Activated CD4-positive, alpha-beta memory T cell treated with anti-CD3 and anti-CD28 coated beads for 36 hours (primary cell): Measurements from ENCODE around the gene FRAS1. TPM values are rescaled to one million over a fixed set of nuclear protein-coding genes. Genes with fewer than 3 reads are reported as not detected.
"Not testable (repeated sequence)": the region's sequence is repeated elsewhere in the genome, so short reads cannot be mapped to it uniquely, and the experiment has no call there.

ENCODE experiments used
- CTCF ChIA-PET: fragments of 350-600 bp; sonication (Branson Sonifier 250); formaldehyde crosslinking; loops from one replicate; lab custom pipeline; 2021; ENCODE audit warnings: antibody characterized with exemption, inconsistent platforms; lab: Charles Lee
- POLR2A ChIA-PET: fragments of 350-600 bp; sonication (Branson Sonifier 250); formaldehyde crosslinking; loops from one replicate; lab custom pipeline; 2021; ENCODE audit warnings: antibody characterized with exemption; lab: Charles Lee
- DNase-seq: peaks from one replicate; pipeline ENCODE4 v3.0.0-alpha.2; 2020
- H3K27ac Mint-ChIP-seq: one replicate; pipeline ENCODE4 v1.8.0; 2021; ENCODE audit warnings: mixed read lengths
- H3K27me3 Mint-ChIP-seq: one replicate; pipeline ENCODE4 v1.8.0; 2021; ENCODE audit warnings: mixed read lengths
- H3K36me3 Mint-ChIP-seq: one replicate; pipeline ENCODE4 v1.8.0; 2021; ENCODE audit warnings: mixed read lengths
- H3K4me1 Mint-ChIP-seq: one replicate; pipeline ENCODE4 v1.8.0; 2021; ENCODE audit warnings: low read depth, mixed read lengths
- H3K4me3 Mint-ChIP-seq: one replicate; pipeline ENCODE4 v1.8.0; 2021; ENCODE audit warnings: mild to moderate bottlenecking, mixed read lengths
- H3K9me3 Mint-ChIP-seq: one replicate; pipeline ENCODE4 v1.8.0; 2021; ENCODE audit warnings: mixed read lengths
- intact Hi-C: fragments of 100-400 bp; cut with micrococcal nuclease; formaldehyde crosslinking; loops from one replicate; pipeline ENCODE4 v1.15.1; 2023
- total RNA-seq, 2 experiments: library from RNA; stranded (reverse); gene quantifications; one replicate each; pipeline ENCODE4 v1.2.3, GENCODE V29; 2021

FRAS1 gene
- total RNA-seq, 2 experiments from 2014 or later = not detected

GRCh38 chr4:78083035-78083434, 25.9 kb downstream of the FRAS1 start:
- H3K9me3 Mint-ChIP-seq = no peaks in the 10 kb centered on the region
- intact Hi-C loops = no loop called here
- CTCF ChIA-PET = no interaction called here
- no peak for DNase-seq
- H3K4me1 Mint-ChIP-seq = no peaks in the 10 kb centered on the region
- H3K36me3 Mint-ChIP-seq = no peaks in the 10 kb centered on the region
- H3K4me3 Mint-ChIP-seq = no peak overlapping the region
- POLR2A ChIA-PET = no interaction called here
- H3K27me3 Mint-ChIP-seq = peaks cover 3% of the 10 kb centered on the region
- H3K27ac Mint-ChIP-seq = no peak overlapping the region

DNA sequence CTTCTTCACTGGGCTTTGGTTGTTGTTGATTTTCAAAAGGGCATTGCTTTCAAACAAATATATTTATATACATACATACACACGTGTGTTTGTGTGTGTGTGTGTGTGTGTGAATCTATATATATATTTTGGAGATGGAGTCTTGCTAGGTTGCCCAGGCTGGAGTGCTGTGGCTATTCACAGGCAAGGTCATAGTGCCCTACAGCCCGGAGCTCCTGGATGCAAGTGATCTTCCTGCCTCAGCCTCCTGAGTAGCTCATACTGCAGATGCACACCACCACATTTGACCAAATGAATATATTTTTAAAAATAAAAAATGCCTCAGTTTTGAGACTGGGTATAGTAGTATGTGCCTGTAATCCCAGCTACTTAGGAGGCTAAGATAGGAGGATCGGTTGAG, 34.4 kb downstream of the FRAS1 start:
- DNase-seq = no peak
- no peak overlapping the region for H3K27ac Mint-ChIP-seq
- ChIA-PET POLR2A (no interaction called here), CTCF (interaction anchor here (0.6 kb wide), 1 partner anchor 473 kb away, joined by 3 read pairs; no protein-coding TSS in a partner anchor)
- no peaks in the 10 kb centered on the region for H3K9me3 Mint-ChIP-seq
- no peak overlapping the region for H3K4me3 Mint-ChIP-seq
- intact Hi-C loops = no loop called here
- peaks cover 4% of the 10 kb centered on the region for H3K27me3 Mint-ChIP-seq
- H3K36me3 Mint-ChIP-seq = no peaks in the 10 kb centered on the region
- H3K4me1 Mint-ChIP-seq = no peaks in the 10 kb centered on the region

- DNase-seq, H3K4me1 Mint-ChIP-seq, H3K27me3 Mint-ChIP-seq, H3K27ac Mint-ChIP-seq, POLR2A ChIA-PET, H3K4me3 Mint-ChIP-seq, CTCF ChIA-PET, H3K9me3 Mint-ChIP-seq, H3K36me3 Mint-ChIP-seq, intact Hi-C loops: not testable (repeated sequence)
Measured at GRCh38 chr4:78092350-78092749, 35.2 kb downstream of the FRAS1 start.

- Mint-ChIP-seq H3K27me3 (peaks cover 4% of the 10 kb centered on the region), H3K4me3 (no peak overlapping the region), H3K27ac (no peak overlapping the region), H3K36me3 (no peaks in the 10 kb centered on the region), H3K4me1 (no peaks in the 10 kb centered on the region), H3K9me3 (peaks cover 5% of the 10 kb centered on the region)
- intact Hi-C loops = no loop called here
- ChIA-PET CTCF (no interaction called here), POLR2A (no interaction called here)
- DNase-seq = no peak
Measured at GRCh38 chr4:78092850-78093249, 35.7 kb downstream of the FRAS1 start.

DNA sequence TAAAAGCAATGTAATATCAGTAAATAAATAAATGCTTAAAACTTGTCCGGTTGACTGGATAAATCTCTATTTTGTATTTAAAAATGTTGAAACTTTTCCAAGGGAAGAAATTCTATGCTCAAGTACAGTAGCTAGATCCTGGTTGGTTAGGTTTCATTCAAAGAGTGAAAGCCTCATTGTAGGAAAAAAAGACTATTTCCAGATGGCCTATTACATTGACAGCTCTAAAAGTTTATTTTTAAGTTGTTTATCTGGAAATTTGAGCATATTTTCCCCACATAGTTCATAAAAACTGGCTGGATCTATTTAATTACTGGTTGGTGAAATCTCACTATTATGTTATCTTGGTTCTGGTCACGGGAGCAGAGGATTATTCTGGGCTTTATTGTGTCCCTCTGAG, 38.0 kb downstream of the FRAS1 start:
- H3K36me3 Mint-ChIP-seq = no peaks in the 10 kb centered on the region
- no peak overlapping the region for H3K4me3 Mint-ChIP-seq
- H3K27me3 Mint-ChIP-seq = peaks cover 4% of the 10 kb centered on the region
- intact Hi-C loops = no loop called here
- H3K4me1 Mint-ChIP-seq = no peaks in the 10 kb centered on the region
- no peak overlapping the region for H3K27ac Mint-ChIP-seq
- CTCF ChIA-PET = no interaction called here
- DNase-seq = no peak
- POLR2A ChIA-PET = no interaction called here
- peaks cover 5% of the 10 kb centered on the region for H3K9me3 Mint-ChIP-seq

DNA sequence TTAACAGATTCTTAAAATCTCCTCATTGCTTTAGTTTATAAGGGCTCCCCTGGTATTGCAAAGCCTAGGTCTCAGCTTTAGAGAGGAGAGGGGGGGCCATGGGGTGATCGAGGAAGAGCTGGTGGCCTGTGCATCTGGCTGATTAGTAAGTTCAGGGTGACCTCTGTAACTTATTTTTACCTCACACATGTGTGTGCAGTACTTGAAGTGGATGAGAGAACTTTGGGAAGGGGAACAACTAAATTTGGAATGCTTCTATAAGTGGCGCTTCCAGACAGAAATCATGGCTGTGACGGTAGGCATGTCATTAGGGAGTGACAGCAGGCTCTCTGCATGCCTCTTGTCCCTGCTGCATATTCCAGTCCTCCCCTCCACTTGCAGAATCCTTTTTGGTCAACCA, 41.9 kb downstream of the FRAS1 start:
- no peaks in the 10 kb centered on the region for H3K4me1 Mint-ChIP-seq
- no peak for DNase-seq
- H3K4me3 Mint-ChIP-seq = no peak overlapping the region

GRCh38 chr4:78100060-78100459, 42.9 kb downstream of the FRAS1 start:
- no peaks in the 10 kb centered on the region for H3K36me3 Mint-ChIP-seq
- no peaks in the 10 kb centered on the region for H3K4me1 Mint-ChIP-seq
- no peak overlapping the region for H3K27ac Mint-ChIP-seq
- H3K27me3 Mint-ChIP-seq = no peaks in the 10 kb centered on the region
- intact Hi-C loops = no loop called here
- no peak overlapping the region for H3K4me3 Mint-ChIP-seq
- ChIA-PET CTCF (interaction anchor here (0.6 kb wide), 1 partner anchor 275 kb away, joined by 3 read pairs; no protein-coding TSS in a partner anchor), POLR2A (no interaction called here)
- no peak for DNase-seq
- peaks cover 5% of the 10 kb centered on the region for H3K9me3 Mint-ChIP-seq

More for the DNA sequence above, 41.9 kb downstream of the FRAS1 start:
- no peaks in the 10 kb centered on the region for H3K36me3 Mint-ChIP-seq
- H3K27me3 Mint-ChIP-seq = no peaks in the 10 kb centered on the region
- ChIA-PET POLR2A (no interaction called here), CTCF (no interaction called here)
- intact Hi-C loops = no loop called here
- no peak overlapping the region for H3K27ac Mint-ChIP-seq
- peaks cover 5% of the 10 kb centered on the region for H3K9me3 Mint-ChIP-seq

- no peaks in the 10 kb centered on the region for H3K4me1 Mint-ChIP-seq
- H3K4me3 Mint-ChIP-seq = no peak overlapping the region
- intact Hi-C loops = no loop called here
- ChIA-PET POLR2A (no interaction called here), CTCF (no interaction called here)
- H3K27ac Mint-ChIP-seq = no peak overlapping the region
- no peak for DNase-seq
- no peaks in the 10 kb centered on the region for H3K36me3 Mint-ChIP-seq
- H3K9me3 Mint-ChIP-seq = peaks cover 2% of the 10 kb centered on the region
- H3K27me3 Mint-ChIP-seq = no peaks in the 10 kb centered on the region
Measured at GRCh38 chr4:78119698-78120097, 62.6 kb downstream of the FRAS1 start.

GRCh38 chr4:78120144-78120880, 63.2 kb downstream of the FRAS1 start:
- CTCF ChIA-PET = no interaction called here
- no peaks in the 10 kb centered on the region for H3K4me1 Mint-ChIP-seq
- H3K36me3 Mint-ChIP-seq = no peaks in the 10 kb centered on the region
- intact Hi-C loops = no loop called here
- no peak overlapping the region for H3K27ac Mint-ChIP-seq
- POLR2A ChIA-PET = no interaction called here
- H3K9me3 Mint-ChIP-seq = peaks cover 2% of the 10 kb centered on the region
- no peaks in the 10 kb centered on the region for H3K27me3 Mint-ChIP-seq
- no peak overlapping the region for H3K4me3 Mint-ChIP-seq
- DNase-seq = no peak

DNA sequence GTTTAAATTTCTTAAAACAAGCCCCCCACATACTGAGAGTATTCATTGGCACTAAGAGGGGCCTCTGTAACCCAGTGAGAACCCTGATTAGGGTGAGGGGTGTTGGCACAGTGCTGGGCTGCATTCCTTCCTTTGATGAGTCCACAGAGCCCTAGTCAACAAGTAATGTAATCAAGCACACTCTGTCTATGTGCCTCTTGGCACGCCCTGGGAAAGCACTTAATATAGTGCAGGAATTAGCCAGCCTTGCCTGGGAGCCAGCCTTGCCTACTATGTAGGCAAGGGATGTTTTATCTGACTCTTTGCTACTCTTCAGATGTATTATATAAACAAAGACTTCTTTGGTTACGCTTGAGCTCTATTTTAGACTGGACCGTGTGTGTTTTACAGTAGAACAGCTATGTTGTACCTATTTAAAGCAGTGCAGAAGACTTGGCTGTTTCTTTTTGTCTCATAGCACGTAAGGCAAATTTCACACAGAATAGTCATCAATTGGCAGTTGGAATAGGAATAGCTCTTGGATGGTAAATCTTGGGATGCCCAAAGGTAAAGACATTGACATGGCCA, 64.3 kb downstream of the FRAS1 start:
- Mint-ChIP-seq H3K4me3 (no peak overlapping the region), H3K4me1 (no peaks in the 10 kb centered on the region), H3K27me3 (no peaks in the 10 kb centered on the region), H3K27ac (no peak overlapping the region), H3K9me3 (peaks cover 2% of the 10 kb centered on the region), H3K36me3 (no peaks in the 10 kb centered on the region)
- DNase-seq = no peak
- ChIA-PET POLR2A (no interaction called here), CTCF (no interaction called here)
- intact Hi-C loops = no loop called here

DNA sequence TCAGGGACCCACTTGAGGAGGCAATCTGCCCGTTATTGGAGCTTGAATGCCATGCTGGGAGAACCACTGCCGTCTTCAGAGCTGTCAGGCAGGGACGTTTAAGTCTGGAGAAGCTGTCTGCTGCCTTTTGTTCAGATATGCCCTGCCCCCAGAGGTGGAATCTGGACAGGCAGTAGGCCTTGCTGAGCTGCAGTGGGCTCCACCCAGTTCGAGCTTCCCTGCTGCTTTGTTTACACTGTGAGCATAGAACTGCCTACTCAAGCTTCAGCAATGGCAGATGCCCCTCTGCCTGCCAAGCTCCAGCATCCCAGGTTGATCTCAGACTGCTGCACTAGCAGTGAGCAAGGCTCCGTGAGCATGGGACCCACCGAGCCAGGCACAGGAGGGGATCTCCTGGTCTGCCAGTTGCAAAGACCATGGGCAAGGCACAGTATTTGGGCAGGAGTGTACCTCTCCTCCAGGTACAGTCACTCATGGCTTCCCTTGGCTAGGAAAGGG, 68.8 kb downstream of the FRAS1 start:
- DNase-seq, H3K4me3 Mint-ChIP-seq, H3K27me3 Mint-ChIP-seq, H3K4me1 Mint-ChIP-seq, H3K27ac Mint-ChIP-seq, intact Hi-C loops, H3K9me3 Mint-ChIP-seq, H3K36me3 Mint-ChIP-seq, POLR2A ChIA-PET, CTCF ChIA-PET: not testable (repeated sequence)

GRCh38 chr4:78129383-78130108, 72.4 kb downstream of the FRAS1 start:
- DNase-seq = no peak
- Mint-ChIP-seq H3K27me3 (peaks cover 5% of the 10 kb centered on the region), H3K4me3 (no peak overlapping the region), H3K4me1 (no peaks in the 10 kb centered on the region), H3K27ac (no peak overlapping the region), H3K9me3 (no peaks in the 10 kb centered on the region), H3K36me3 (no peaks in the 10 kb centered on the region)
- ChIA-PET POLR2A (no interaction called here), CTCF (no interaction called here)
- intact Hi-C loops = no loop called here
